ENCODE data around the gene BDH1.

BDH1 gene

DNA sequence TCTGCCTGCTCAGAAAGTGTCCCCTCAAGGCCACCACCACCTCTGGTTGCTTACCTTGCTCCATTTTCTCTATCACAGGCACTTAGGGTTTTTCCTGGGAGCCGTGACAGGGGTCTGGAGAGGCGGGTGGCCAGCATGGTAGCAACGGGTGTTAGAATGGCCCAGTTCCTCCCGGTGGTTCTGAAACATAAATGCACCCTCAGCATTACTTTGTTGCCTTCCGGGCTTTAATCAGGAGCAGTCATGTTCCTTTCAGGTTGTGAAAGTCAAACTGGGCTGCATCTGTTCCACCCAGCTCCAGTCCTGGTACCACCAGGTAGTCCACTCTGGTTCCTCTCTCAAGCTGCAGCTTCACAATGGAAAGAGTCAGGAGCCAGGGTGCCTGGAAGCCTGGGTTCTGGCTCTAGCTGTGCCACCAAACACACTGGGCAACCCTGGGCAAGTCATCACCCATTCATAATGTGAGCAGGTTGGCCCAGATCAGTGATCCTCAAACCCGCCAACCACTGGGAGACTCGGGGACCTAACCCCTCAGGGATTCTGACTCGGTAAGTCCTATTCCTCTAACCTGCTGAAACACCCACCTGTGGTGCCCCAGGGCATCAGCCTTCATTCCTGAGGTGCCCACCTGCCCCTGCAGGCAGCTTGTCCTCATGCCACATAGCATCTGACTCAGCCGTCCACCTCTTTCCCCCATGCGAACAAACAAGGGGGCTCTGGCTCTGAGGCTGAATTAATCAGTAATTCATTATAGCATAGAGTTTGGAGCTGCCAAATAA, 9.3 kb downstream of the BDH1 start:
- Histone ChIP-seq H3K27ac (ENCODE audit: low read length) (no peak overlapping the region), H3K36me3 (replicated peaks; ENCODE audit: insufficient read depth, low read length) (peaks cover 19% of the 10 kb centered on the region), H3K9ac (ENCODE audit: low read length) (no peak overlapping the region), H3K4me2 (ENCODE audit: low read depth, low read length) (no peak overlapping the region), H2AFZ (ENCODE audit: low read length) (no peak overlapping the region), H4K20me1 (ENCODE audit: insufficient read depth, low read length) (peaks cover 23% of the 10 kb centered on the region), H3K9me3 (replicated peaks; ENCODE audit: insufficient read depth, low read length) (no peaks in the 10 kb centered on the region), H3K27me3 (replicated peaks; ENCODE audit: insufficient read depth, low read length) (no peaks in the 10 kb centered on the region), H3K4me3 (ENCODE audit: low read length) (no peak overlapping the region), H3K4me1 (ENCODE audit: low read length) (no peaks in the 10 kb centered on the region), H3K9me2 (replicated peaks; ENCODE audit: insufficient read depth, low read length) (no peaks in the 10 kb centered on the region), H3F3A (ENCODE audit: insufficient read depth, low read length) (no peaks in the 10 kb centered on the region), H3K79me2 (ENCODE audit: low read length) (peaks cover 96% of the 10 kb centered on the region)
- DNase-seq, result no peak
- no peak for TF ChIP-seq CTCF (IDR thresholded peaks at IDR 0.05; ENCODE audit: low read length)
- TF ChIP-seq EZH2 (optimal IDR thresholded peaks at IDR 0.05; ENCODE audit: low read depth, low read length), result no peak
- TF ChIP-seq EZH2phosphoT487 (IDR thresholded peaks at IDR 0.05; ENCODE audit: low read length), result no peak

- no peak overlapping the region for H2AFZ ChIP-seq (ENCODE audit: low read length)
- no peak overlapping the region for H3K4me3 ChIP-seq (ENCODE audit: low read length)
- peaks cover 96% of the 10 kb centered on the region for H3K79me2 ChIP-seq (ENCODE audit: low read length)
- no peak for DNase-seq
- H3K4me2 ChIP-seq (ENCODE audit: low read depth, low read length), result no peak overlapping the region
- H3K9me3 ChIP-seq (replicated peaks; ENCODE audit: insufficient read depth, low read length), result no peaks in the 10 kb centered on the region
- H3K4me1 ChIP-seq (ENCODE audit: low read length), result no peaks in the 10 kb centered on the region
- no peak overlapping the region for H3K27ac ChIP-seq (ENCODE audit: low read length)
- peaks cover 22% of the 10 kb centered on the region for H4K20me1 ChIP-seq (ENCODE audit: insufficient read depth, low read length)
- no peaks in the 10 kb centered on the region for H3F3A ChIP-seq (ENCODE audit: insufficient read depth, low read length)
- no peak for TF ChIP-seq CTCF (IDR thresholded peaks at IDR 0.05; ENCODE audit: low read length)
- peaks cover 19% of the 10 kb centered on the region for H3K36me3 ChIP-seq (replicated peaks; ENCODE audit: insufficient read depth, low read length)
- H3K9me2 ChIP-seq (replicated peaks; ENCODE audit: insufficient read depth, low read length), result no peaks in the 10 kb centered on the region
- H3K27me3 ChIP-seq (replicated peaks; ENCODE audit: insufficient read depth, low read length), result no peaks in the 10 kb centered on the region
- no peak overlapping the region for H3K9ac ChIP-seq (ENCODE audit: low read length)
These were observed 10.2 kb downstream of the BDH1 start for GRCh38 chr3:197545571-197545970.

DNA sequence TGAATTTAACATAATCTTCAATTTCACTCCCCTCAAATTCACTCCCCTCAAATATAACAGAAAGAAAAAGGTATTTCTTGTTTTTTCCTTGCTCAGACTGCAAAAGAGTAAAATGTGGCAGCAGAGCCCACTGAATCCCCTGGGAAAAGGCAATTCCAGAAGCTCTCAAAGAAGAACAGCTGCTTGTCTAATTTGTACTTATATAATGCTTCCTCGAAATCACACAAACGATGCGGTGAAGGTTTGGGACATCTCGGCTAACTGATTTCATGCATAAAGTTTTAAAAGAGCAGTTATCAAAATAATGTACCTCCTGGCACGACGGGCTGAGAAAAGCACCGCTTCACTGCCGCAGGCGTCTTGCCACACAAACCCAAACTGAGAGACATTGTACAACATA, 10.7 kb downstream of the BDH1 start:
- H3K9me3 ChIP-seq (replicated peaks; ENCODE audit: insufficient read depth, low read length), result no peaks in the 10 kb centered on the region
- no peak for DNase-seq
- no peak overlapping the region for H3K4me2 ChIP-seq (ENCODE audit: low read depth, low read length)
- TF ChIP-seq CTCF (IDR thresholded peaks at IDR 0.05; ENCODE audit: low read length), result no peak
- no peaks in the 10 kb centered on the region for H3K9me2 ChIP-seq (replicated peaks; ENCODE audit: insufficient read depth, low read length)
- peaks cover 92% of the 10 kb centered on the region for H3K79me2 ChIP-seq (ENCODE audit: low read length)
- no peak overlapping the region for H3K4me3 ChIP-seq (ENCODE audit: low read length)
- peaks cover 17% of the 10 kb centered on the region for H4K20me1 ChIP-seq (ENCODE audit: insufficient read depth, low read length)
- H2AFZ ChIP-seq (ENCODE audit: low read length), result no peak overlapping the region
- H3K27ac ChIP-seq (ENCODE audit: low read length), result no peak overlapping the region
- H3K36me3 ChIP-seq (replicated peaks; ENCODE audit: insufficient read depth, low read length), result peaks cover 19% of the 10 kb centered on the region
- no peaks in the 10 kb centered on the region for H3K27me3 ChIP-seq (replicated peaks; ENCODE audit: insufficient read depth, low read length)
- H3K4me1 ChIP-seq (ENCODE audit: low read length), result no peaks in the 10 kb centered on the region
- no peak overlapping the region for H3K9ac ChIP-seq (ENCODE audit: low read length)
- H3F3A ChIP-seq (ENCODE audit: insufficient read depth, low read length), result no peaks in the 10 kb centered on the region

All from MM.1S (cell line).